ENCODE results near the gene DISP2.

- TF ChIP-seq CTCF (IDR thresholded peaks at IDR 0.05) (no peak), POLR2A (IDR thresholded peaks at IDR 0.05) (no peak), POLR2AphosphoS5 (IDR thresholded peaks at IDR 0.05; ENCODE audit: insufficient read depth in 1 of 2, low read depth in 1 of 2) (no peak)
Measured at GRCh38 chr15:40331026-40331425, 27.0 kb upstream of the DISP2 start.
